ACC112 (cell line): ENCODE results near the gene CRABP2.

ENCODE experiments used
- H2AFZ ChIP-seq: fragments of 200-600 bp; sonication (generic); one replicate; pipeline ENCODE4 v1.6.0; 2017; ENCODE audit warnings: antibody characterized with exemption, low read length; ENCODE audit not compliant: unreplicated experiment
- H3K27ac ChIP-seq: fragments of 200-600 bp; sonication (generic); 2 replicates; pipeline ENCODE4 v1.5.1; 2014; ENCODE audit warnings: low read depth, mild to moderate bottlenecking, antibody characterized with exemption, low read length, moderate library complexity
- H3K27me3 ChIP-seq: fragments of 200-600 bp; sonication (generic); 2 replicates; pipeline ENCODE4 v1.6.1; 2014; ENCODE audit warnings: mild to moderate bottlenecking, antibody characterized with exemption, low read length, moderate library complexity, mixed read lengths; ENCODE audit not compliant: insufficient read depth
- H3K36me3 ChIP-seq: fragments of 200-600 bp; sonication (generic); 2 replicates; pipeline ENCODE4 v1.6.1; 2016; ENCODE audit warnings: mild to moderate bottlenecking, antibody characterized with exemption, low read length, moderate library complexity, mixed read lengths; ENCODE audit not compliant: insufficient read depth
- H3K4me1 ChIP-seq: fragments of 200-600 bp; sonication (generic); one replicate; pipeline ENCODE4 v1.6.1; 2016; ENCODE audit warnings: low read length, mixed read lengths; ENCODE audit not compliant: insufficient read depth, unreplicated experiment, control insufficient read depth
- H3K4me3 ChIP-seq: fragments of 200-600 bp; sonication (generic); 2 replicates; pipeline ENCODE4 v1.5.1; 2014; ENCODE audit warnings: mild to moderate bottlenecking, low read depth, low read length
- H3K79me2 ChIP-seq: fragments of 200-600 bp; sonication (generic); one replicate; pipeline ENCODE4 v1.6.0; 2016; ENCODE audit warnings: low read length; ENCODE audit not compliant: control insufficient read depth, unreplicated experiment, insufficient read depth

The CRABP2 gene

DNA sequence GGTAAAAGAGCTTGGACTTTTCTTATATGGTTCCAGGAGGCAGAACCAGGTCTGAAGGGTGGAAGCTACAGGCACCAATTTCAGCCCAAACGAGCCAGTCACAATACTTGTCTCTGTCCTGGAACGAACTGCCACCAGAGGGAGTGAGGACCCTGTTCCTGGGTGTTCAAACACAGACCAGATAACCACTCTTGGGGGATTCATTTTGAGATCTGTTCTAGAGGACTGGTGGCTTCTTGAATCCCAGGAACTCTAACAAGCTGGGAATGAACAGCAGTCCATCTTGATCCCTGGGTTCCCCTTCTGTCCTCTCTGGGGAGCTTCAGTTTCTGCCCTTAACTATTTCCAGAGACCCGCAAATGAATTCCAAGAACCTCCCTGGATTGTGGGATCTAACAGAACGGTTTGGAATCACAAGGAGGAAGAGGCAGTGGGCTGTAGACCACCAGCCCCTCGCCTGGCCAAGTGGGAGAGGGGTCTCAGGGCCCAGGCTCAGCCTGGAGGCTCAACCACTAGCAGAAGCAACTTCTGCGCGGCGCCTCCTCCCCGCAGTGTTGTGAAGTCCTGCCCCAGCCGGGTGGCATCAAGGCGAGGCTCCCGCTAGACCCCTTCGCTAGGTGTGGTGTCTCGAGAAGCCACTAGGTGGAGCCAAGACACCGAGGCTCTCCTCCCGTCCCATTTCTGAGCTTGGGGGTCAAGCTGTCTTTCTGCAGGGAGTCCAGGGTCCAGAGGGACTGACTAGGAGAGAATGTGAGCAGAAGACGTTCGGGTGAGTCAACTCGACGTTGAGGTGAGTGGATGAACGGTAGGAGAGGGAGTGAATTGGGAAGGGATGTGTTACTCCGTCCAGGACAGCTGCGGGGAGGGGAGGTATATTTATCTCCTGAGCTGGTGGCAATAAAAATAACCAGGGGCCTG is 16.1 kb downstream of the CRABP2 start:
- Histone ChIP-seq H3K27me3 (no peaks in the 10 kb centered on the region), H2AFZ (peak overlapping the region; percentile 16), H3K4me3 (peak overlapping the region; percentile 67), H3K79me2 (no peaks in the 10 kb centered on the region), H3K4me1 (peaks cover 24% of the 10 kb centered on the region), H3K36me3 (no peaks in the 10 kb centered on the region), H3K27ac (no peak overlapping the region)

- no peaks in the 10 kb centered on the region for H3K36me3 ChIP-seq
- H3K4me1 ChIP-seq, result peaks cover 13% of the 10 kb centered on the region
- peak overlapping the region; percentile 60 for H3K27ac ChIP-seq
- peaks cover 4% of the 10 kb centered on the region; the same call in 1 of the 2 replicates for H3K27me3 ChIP-seq
- peak overlapping the region; percentile 20 for H2AFZ ChIP-seq
- H3K79me2 ChIP-seq, result no peaks in the 10 kb centered on the region
- H3K4me3 ChIP-seq, result no peak overlapping the region
Observed at GRCh38 chr1:156684227-156684782, 21.1 kb downstream of the CRABP2 start.

- Histone ChIP-seq H3K4me3 (no peak overlapping the region), H3K4me1 (peaks cover 13% of the 10 kb centered on the region)
Observed at GRCh38 chr1:156682166-156682890, 23.1 kb downstream of the CRABP2 start.

DNA sequence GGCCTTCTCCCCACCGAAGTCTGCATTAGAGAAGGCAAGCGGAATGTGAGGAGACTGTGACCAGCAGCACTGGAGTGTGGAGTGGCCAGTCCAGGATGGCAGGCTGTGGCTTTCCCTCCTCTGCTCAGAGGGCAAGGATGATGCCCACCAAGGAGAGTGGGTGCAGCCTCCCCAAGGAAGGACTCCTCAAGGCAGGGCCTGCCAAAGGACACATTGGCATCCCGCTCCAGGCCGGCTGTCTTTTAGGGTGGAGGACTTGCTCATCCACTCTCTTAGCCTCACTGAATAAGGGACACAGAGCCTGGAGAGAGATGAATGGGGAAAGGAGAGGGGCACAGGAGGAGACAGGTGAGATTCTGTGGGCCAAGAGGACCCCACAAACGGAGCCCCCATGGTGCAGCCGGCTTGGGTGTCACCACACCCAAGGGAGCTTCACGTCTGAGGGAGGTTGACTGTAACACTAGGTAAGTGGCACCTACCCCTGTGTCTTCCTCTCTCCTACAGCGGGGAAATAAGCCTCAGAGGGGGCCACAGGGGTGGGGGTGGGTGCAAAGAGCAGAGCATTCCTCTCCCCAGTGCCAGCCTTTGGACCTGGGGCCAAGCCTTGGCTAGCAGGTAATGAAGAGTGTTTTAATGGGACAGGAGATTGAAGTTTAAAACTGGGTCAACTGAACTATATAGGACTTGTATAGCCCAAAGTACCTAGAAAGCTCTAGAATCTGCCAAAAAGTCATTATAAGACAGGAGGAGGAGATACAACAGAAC is 24.0 kb downstream of the CRABP2 start:
- Histone ChIP-seq H3K79me2 (no peaks in the 10 kb centered on the region), H3K27me3 (peaks cover 4% of the 10 kb centered on the region; the same call in 1 of the 2 replicates), H3K27ac (no peak overlapping the region), H2AFZ (no peak overlapping the region), H3K4me3 (no peak overlapping the region), H3K4me1 (peaks cover 13% of the 10 kb centered on the region), H3K36me3 (no peaks in the 10 kb centered on the region)

More at GRCh38 chr1:156682166-156682890, 23.1 kb downstream of the CRABP2 start:
- no peak overlapping the region for H2AFZ ChIP-seq
- no peaks in the 10 kb centered on the region for H3K79me2 ChIP-seq
- H3K27ac ChIP-seq, result no peak overlapping the region
- peaks cover 4% of the 10 kb centered on the region; the same call in 1 of the 2 replicates for H3K27me3 ChIP-seq
- H3K36me3 ChIP-seq, result no peaks in the 10 kb centered on the region

DNA sequence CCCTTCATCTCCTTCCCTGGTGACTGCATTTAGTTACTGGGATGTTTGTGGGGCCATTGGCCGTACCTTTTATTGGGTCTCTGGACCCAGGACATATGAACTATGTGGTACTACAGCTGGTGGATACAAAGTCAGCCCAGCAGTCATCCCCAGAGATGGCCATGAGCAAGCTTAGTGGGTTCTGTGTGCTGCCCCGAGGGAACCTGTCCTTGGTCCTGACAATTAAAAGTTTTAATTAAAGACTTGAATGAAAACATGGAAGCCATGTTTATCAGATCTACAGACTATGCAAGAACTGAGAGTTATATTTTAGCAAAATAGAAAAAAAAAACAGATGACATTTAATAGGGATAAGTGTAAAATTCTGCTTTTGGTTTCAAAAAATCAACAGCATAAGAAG is 25.3 kb downstream of the CRABP2 start:
- Histone ChIP-seq H3K36me3 (no peaks in the 10 kb centered on the region), H3K4me1 (peaks cover 17% of the 10 kb centered on the region), H2AFZ (no peak overlapping the region), H3K27me3 (peaks cover 4% of the 10 kb centered on the region; the same call in 1 of the 2 replicates), H3K27ac (no peak overlapping the region), H3K4me3 (no peak overlapping the region), H3K79me2 (peaks cover 6% of the 10 kb centered on the region)

- Histone ChIP-seq H3K36me3 (no peaks in the 10 kb centered on the region), H3K27ac (no peak overlapping the region), H3K4me1 (peaks cover 7% of the 10 kb centered on the region), H2AFZ (peak overlapping the region; percentile 77), H3K27me3 (peaks cover 4% of the 10 kb centered on the region; the same call in 1 of the 2 replicates), H3K4me3 (peak overlapping the region; percentile 91), H3K79me2 (peaks cover 6% of the 10 kb centered on the region)
Observed at GRCh38 chr1:156677616-156678596, 27.5 kb downstream of the CRABP2 start.

GRCh38 chr1:156676820-156677615 is 28.4 kb downstream of the CRABP2 start, which contains the start of gene NES:
Gene NES, minus strand, starts transcription at chr1:156677407. Its CDS starts 143 bp downstream, at chr1:156677264.
- Histone ChIP-seq H3K27ac (no peak within 1 kb of the TSS), H3K36me3 (no peaks in the 10 kb centered on the region), H2AFZ (peak within 1 kb of the TSS; percentile 77), H3K4me1 (peaks cover 7% of the 10 kb centered on the region), H3K4me3 (peak within 1 kb of the TSS; percentile 91), H3K27me3 (peaks cover 4% of the 10 kb centered on the region; the same call in 1 of the 2 replicates), H3K79me2 (peaks cover 6% of the 10 kb centered on the region)

DNA sequence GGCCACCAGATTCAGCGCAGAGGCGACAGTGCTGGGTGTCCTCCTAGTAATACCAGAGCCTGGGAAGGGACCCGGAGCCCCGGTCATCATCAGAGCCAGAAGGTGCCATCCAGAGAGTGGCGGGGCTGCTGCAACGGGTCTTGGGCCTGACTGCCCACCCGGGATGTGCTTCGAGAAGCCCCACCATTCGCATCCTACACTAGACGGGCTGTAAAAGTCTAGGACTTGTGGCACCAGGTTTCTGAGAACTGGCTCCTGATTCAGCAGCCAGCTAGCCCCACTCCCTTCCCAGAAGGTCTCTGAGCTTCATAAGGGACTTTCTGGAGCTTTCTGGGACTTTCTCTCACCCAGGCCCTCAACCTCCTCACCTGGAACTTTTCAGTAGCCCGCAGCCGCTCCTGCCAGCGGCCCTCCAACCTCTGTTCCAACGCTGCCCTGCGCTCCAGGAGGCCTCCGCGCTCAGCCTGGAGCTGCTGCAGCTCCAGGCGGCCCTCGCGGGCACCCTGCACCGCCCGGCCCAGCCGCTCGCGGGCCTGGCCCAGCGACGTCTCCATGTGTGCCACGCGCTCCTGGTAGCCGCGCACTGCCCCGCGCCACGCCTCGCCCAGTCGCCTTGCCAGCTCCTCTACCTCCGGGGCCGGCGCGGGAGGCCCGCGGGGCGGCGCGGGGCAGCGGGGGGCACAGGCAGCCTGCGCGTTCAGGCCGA is 29.1 kb downstream of the CRABP2 start:
- H2AFZ ChIP-seq, result peak overlapping the region; percentile 70
- peaks cover 6% of the 10 kb centered on the region for H3K79me2 ChIP-seq
- peaks cover 4% of the 10 kb centered on the region; the same call in 1 of the 2 replicates for H3K27me3 ChIP-seq
- H3K27ac ChIP-seq, result no peak overlapping the region
- no peaks in the 10 kb centered on the region for H3K36me3 ChIP-seq
- H3K4me1 ChIP-seq, result peaks cover 7% of the 10 kb centered on the region
- H3K4me3 ChIP-seq, result peak overlapping the region; percentile 91
